HG02571 (cell line): ENCODE data around the gene GASK1A.
"Not testable (repeated sequence)": the region's sequence is repeated elsewhere in the genome, so short reads cannot be mapped to it uniquely, and the experiment has no call there.

Experiments
- ATAC-seq: cut with Tn5 transposase; IDR thresholded peaks from one replicate; pipeline ENCODE4 v1.9.1; 2021; ENCODE audit warnings: mild to moderate bottlenecking, moderate library complexity; ENCODE audit not compliant: unreplicated experiment

The GASK1A gene

DNA sequence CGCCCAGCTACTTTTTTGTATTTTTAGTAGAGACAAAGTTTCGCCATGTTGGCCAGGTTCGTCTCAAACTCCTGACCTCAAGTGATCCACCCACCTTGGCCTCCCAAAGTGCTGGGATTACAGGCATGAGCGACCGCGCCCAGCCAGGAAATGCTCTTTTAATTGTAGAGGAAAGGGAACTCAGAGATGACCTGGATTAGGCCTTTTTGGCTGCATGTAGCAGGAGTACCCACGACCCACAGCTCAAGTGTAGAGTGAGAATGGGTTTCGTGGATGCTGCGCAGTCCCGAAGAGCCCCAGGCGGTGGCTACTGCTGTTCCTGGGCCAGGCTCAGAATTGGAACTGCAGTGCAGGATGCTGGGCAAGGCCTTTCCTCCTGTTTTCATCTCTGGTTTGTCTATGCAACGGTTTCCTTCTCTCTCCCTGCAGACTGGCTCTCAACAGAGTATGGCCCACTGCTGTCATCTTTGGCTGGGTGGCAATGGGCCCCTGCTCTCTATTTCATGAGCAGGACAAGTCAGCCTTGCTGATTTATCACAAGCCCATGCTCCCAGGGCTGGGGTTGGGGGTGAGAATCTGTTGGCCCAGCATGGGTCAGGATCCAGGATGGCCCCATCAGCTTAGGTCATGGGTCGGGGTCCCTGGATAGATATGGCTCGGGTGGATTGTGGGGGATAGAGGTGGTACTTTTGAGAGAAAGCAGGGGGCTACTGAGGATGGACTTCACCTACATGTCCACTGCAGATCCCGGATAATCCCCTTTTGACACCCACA lies 51.2 kb downstream of the GASK1A start:
- no peak for ATAC-seq

GRCh38 chr3:43031485-43031884 lies 52.4 kb downstream of the GASK1A start:
- no peak for ATAC-seq

DNA sequence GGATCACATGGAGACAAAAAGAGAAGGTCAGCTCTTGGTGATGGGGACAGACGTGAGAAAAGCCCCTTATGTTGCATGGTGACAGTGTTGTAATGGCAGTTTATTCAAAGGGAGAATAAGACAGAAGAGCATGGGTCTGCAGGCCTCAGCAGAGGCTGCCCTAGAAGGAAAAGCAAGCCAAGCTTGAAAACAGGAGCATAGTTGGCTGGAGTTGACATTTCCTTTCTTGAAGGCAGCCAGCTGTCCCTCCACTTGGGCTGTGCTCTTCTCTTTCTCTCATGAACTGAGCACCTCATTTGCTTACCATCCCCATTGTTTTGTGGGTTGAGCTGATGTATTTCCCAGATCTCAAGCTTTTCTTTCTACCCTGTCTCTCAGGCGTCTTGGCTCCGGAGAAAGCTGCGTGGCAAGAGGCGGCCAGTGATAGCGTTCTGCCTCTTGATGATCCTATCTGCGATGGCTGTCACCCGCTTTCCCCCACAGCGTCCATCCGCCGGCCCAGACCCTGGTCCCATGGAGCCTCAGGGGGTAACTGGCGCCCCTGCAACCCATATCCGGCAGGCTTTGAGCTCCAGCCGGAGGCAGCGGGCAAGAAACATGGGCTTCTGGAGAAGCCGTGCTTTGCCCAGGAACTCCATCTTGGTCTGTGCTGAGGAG lies 52.9 kb downstream of the GASK1A start:
- no peak for ATAC-seq

- ATAC-seq, result no peak
Observed at GRCh38 chr3:43032646-43033628, 53.8 kb downstream of the GASK1A start.

GRCh38 chr3:43034200-43034599 lies 55.1 kb downstream of the GASK1A start:
- ATAC-seq, result no peak

DNA sequence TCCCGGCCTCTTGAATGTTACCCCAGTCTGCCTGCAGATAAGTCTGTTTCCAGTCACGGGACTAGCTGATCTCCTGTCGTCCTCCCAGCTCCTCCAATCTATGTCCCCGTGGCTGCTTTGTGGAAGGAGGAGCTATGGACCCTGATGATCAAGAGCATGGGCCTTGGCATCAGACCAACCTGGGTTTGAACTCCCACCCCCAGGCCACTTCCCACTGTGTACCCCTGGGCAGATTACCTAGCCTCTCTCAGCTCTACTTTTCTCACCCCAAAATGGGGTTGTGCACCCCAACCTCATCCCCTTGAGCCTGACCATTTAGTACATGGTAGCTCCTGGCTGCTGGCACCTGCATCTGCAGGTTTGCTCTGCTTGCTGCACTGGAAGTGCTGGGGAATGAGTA lies 55.8 kb downstream of the GASK1A start:
- ATAC-seq, result no peak

DNA sequence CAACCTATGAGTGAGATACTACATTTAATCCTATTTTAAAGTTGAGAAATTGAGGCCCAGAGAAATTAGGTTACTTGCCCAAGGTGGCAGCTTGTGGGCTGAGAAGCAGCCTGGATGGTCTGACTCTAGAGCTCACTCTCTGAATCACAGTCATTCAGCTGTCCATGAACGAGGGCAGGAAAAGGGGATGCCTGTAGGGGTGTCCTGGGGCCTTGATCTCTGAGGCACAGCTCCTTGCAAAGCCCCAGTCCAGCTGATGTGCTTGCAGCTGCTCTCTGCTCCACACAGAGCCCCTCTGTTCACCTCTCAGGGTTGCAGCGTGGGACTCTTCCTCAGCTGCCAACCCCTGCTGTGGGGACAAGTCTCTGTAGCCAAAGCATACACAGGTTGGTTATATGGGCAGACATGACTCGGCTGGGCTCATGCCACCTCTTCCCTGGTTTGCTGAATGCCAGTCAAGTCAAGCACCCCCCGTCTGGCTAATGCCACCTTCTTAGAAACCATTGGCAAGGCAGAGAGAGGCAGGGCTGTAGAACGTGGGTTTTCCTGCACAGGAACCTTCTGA lies 56.8 kb downstream of the GASK1A start:
- no peak for ATAC-seq

DNA sequence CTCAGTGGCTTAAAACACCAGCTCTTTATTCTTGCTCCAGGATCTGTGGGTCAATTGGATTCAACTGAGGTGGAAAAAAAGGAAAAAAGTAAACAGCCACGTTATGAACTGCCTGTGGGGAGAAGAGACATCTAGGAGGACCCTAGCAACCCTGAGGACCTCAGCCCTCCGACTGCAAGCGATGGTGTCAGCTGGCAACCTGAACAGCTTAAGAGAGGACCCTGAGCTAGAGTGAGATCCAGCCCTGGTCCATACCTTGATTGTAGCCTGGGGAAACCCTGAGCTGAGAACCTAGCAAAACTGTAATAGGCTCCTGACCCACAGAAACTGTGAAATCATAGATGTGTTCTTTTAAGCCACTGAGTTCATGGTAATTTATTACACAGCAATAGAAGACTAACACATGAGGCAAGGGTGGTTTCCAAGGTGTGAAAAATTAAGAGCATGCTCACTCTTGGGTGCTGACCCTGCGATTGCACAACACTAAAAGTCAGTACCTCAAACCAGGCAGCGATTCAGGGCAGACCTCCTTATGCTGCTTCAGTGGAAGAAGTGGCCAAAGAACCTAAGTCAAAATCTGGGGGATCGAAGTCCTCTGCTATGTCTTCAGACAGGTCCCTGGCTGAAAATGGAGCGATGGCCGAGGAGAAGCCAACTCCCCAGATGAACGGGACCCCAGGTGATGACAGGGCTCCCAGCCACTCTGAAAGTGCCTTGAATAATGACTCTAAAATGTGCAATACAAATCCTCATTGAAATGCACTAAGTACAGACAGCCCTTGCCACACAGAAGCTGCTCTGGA lies 57.7 kb downstream of the GASK1A start:
- ATAC-seq, result no peak

- ATAC-seq, result no peak
Observed at GRCh38 chr3:43038010-43038409, 58.9 kb downstream of the GASK1A start.

GRCh38 chr3:43041517-43041916 lies 62.4 kb downstream of the GASK1A start:
- ATAC-seq, result no peak

- no peak for ATAC-seq
Observed at GRCh38 chr3:43043071-43043766, 64.1 kb downstream of the GASK1A start.

- ATAC-seq, result no peak
Observed at GRCh38 chr3:43043793-43044192, 64.7 kb downstream of the GASK1A start.

GRCh38 chr3:43045079-43045478 lies 66.0 kb downstream of the GASK1A start:
- ATAC-seq, result not testable (repeated sequence)

DNA sequence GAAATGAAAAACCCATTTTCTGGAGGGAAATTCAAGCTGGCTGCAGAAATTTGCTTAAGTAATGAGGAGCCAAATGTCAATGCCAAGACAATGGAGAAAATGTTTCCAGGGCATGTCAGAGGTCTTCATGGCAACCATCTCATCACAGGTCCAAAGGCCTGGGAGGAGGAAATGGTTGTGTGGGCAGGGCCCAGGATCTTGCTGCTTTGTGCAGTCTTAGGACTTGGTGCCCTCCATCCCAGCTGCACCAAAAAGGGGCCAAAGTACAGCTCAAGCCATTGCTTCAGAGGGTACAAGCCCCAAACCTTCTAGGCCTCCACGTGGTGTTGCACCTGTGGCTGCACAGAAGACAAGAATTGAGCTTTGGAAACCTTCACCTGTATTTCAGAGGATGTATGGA lies 67.5 kb downstream of the GASK1A start:
- ATAC-seq, result no peak

GRCh38 chr3:43048470-43048869 lies 69.4 kb downstream of the GASK1A start:
- ATAC-seq, result no peak

DNA sequence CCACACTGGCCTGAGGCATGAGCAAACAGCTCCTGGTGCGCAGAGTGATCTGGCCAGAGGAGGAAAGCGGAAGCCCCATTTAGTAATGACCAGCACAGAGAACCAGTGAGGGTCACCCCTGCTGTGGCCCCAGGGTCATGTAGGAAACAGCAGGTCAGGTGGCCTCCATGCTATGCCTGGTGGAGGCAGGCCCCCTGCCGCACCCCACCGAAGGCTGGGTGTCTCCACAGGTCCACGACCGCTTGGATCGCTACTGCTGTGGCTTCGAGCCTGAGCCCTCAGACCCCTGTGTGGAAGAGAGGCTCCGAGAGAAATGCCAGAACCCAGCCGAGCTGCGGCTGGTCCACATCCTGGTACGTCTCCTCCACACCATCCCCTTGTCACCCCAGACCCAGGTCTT lies 74.2 kb downstream of the GASK1A start:
- ATAC-seq, result no peak

DNA sequence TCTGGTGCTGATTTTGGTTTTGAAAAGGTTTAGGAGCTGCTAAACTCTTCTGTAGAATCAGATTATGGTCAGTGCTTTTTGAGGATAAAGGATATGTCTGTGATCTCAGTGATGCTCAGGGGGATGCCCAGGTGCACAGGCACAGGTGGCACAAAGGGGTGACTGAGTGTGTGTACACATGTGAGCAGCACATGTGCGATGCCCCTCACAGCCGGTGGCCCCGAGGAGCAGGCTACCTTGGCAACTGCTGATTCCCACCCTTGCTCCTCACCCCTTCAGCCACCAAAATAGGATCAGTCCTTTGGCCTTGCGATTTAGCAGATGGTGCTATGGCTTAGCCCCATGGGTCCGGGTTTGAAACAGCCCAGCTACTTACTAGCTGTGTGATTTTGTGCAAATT lies 75.6 kb downstream of the GASK1A start:
- ATAC-seq, result no peak

GRCh38 chr3:43055393-43055792 lies 76.3 kb downstream of the GASK1A start:
- no peak for ATAC-seq
